HG03025 (cell line): ENCODE measurements around the gene EIF4E1B.

Experiments
- ATAC-seq: cut with Tn5 transposase; IDR thresholded peaks from one replicate; pipeline ENCODE4 v1.9.1; 2021; ENCODE audit warnings: mild to moderate bottlenecking, moderate library complexity; ENCODE audit not compliant: unreplicated experiment, low FRiP score

The EIF4E1B gene

GRCh38 chr5:176660860-176661641 lies 30.6 kb downstream of the EIF4E1B start:
- no peak for ATAC-seq

- ATAC-seq = no peak
Measured at GRCh38 chr5:176661676-176662075, 31.2 kb downstream of the EIF4E1B start.

- ATAC-seq = no peak
Measured at GRCh38 chr5:176662371-176663333, 32.2 kb downstream of the EIF4E1B start.

- no peak for ATAC-seq
Measured at GRCh38 chr5:176663566-176663965, 33.1 kb downstream of the EIF4E1B start.

GRCh38 chr5:176664479-176664878 lies 34.0 kb downstream of the EIF4E1B start:
- ATAC-seq = no peak

- ATAC-seq = no peak
Measured at GRCh38 chr5:176664886-176665285, 34.4 kb downstream of the EIF4E1B start.

- no peak for ATAC-seq
Measured at GRCh38 chr5:176665517-176665916, 35.0 kb downstream of the EIF4E1B start.

GRCh38 chr5:176667637-176668036 lies 37.2 kb downstream of the EIF4E1B start:
- no peak for ATAC-seq

- no peak for ATAC-seq
Measured at GRCh38 chr5:176670449-176670848, 40.0 kb downstream of the EIF4E1B start.

- no peak for ATAC-seq
Measured at GRCh38 chr5:176671399-176671798, 40.9 kb downstream of the EIF4E1B start.

- no peak for ATAC-seq
Measured at GRCh38 chr5:176671890-176672747, 41.6 kb downstream of the EIF4E1B start.

GRCh38 chr5:176673651-176674583 lies 43.4 kb downstream of the EIF4E1B start:
- ATAC-seq = no peak

GRCh38 chr5:176674799-176675198 lies 44.3 kb downstream of the EIF4E1B start:
- no peak for ATAC-seq

GRCh38 chr5:176675676-176676360 lies 45.3 kb downstream of the EIF4E1B start:
- ATAC-seq = no peak

GRCh38 chr5:176676361-176676824 lies 45.9 kb downstream of the EIF4E1B start:
- no peak for ATAC-seq

- no peak for ATAC-seq
Measured at GRCh38 chr5:176677209-176677939, 46.9 kb downstream of the EIF4E1B start.

GRCh38 chr5:176678584-176678983 lies 48.1 kb downstream of the EIF4E1B start:
- no peak for ATAC-seq
